Stimulated activated CD4-positive, alpha-beta T cell treated with anti-CD3 and anti-CD28 coated beads, Interleukin-1b, Interleukin-23, amount 100 ng/mL, for 24 hours (primary cell): Measurements from ENCODE around the gene MFAP3.
"Not testable (repeated sequence)": the region's sequence is repeated elsewhere in the genome, so short reads cannot be mapped to it uniquely, and the experiment has no call there.

Experiments used
- DNase-seq, 4 experiments: peaks; one replicate each; pipeline ENCODE4 v3.0.0-alpha.2; 2020; ENCODE audit warnings: low read depth in 4 of 4, low spot score in 1 of 4

Gene MFAP3

DNA sequence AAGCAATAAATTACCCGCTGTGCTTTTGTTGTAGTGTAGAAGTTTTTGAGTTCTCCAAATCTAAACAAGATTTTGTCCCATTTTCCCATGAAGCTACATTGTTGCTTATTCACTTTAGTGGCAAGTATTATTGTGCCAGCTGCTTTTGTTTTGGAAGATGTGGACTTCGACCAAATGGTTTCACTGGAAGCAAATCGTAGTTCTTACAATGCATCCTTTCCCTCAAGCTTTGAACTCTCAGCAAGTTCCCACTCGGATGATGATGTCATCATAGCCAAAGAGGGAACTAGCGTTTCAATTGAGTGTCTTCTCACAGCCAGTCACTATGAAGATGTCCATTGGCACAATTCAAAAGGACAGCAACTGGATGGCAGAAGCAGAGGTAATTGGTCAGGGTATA, 10.9 kb downstream of the MFAP3 start:
- no peak for DNase-seq

DNA sequence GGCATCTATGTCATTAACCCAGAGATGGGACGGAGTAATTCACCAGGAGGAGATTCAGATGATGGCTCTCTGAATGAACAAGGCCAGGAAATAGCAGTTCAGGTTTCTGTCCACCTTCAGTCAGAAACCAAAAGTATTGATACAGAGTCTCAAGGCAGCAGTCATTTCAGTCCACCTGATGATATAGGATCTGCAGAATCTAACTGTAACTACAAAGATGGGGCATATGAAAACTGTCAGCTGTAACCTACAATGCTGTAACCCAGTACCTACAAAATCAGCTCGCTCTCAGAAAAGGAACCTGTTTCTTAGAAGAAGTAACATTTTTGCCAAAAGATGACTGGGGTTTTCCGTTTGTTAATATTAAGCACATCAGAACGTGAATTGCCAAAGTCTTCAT, 14.7 kb downstream of the MFAP3 start:
- DNase-seq: no peak

DNA sequence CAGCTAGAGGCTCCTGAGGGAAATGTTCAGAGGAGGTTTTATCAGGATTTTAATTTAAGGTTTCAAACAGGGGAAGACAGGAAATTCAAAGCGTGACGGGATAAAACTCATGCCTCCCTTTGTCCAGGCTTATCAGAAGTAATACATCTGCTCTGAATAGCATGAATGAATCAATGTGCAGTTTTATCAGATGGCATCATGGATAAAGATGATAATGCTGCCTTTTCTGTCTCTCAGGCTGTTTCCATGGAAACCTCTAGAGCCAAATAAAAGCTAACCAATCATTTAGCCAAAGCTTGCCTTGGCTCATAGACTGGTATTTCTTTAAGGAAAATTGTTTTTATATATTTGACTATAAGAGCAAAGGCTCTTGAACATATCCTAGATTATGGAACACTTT, 16.4 kb downstream of the MFAP3 start:
- no peak for DNase-seq

DNA sequence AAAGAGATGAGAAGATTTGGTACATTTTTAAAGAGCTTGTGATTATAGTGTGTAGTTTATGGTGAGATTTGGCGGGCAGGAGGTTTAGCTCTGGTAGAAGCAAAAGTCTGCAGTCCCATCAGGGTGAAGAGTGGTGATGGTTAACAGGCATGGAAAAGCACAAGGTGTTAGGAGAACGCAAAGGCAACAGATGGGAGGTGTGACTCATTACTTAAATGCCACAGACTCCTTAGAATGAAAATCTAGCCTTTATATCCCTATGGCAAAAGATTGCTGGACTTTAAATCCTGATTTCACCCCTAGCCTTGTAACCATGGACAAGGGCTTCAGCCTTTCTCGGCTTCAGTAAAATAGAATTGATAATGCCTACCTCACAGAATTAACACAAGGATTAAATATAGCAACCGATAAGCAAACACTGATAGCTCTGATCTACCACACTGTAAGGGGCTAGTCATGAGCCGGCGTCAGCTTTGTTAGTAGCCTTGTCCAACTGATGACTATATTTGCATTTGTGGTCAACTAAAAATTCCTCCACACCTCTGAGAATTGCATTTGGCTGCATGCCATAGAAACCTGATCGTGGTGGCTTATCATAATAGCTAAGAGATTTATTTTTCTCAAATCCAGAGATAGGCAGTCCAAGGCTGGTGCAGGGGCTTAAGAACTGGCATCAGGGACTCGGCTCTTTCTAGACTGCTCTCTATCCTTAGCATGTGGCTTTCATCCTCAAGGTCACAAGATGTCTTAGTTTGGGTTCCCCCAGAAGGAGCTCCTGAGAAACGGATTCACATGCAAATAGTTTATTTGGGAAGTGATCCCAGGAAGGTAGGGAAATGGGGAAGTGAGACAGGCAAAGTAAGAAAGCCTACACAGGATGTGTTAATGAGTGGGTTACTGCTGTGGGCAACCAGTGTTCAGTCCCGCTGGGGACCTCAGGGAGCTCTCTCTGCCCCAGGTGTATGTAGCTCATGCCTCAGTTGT, 19.6 kb downstream of the MFAP3 start:
- DNase-seq: no peak

- no peak for DNase-seq
Observed at GRCh38 chr5:154059039-154059430, 20.3 kb downstream of the MFAP3 start.

- DNase-seq: no peak
Observed at GRCh38 chr5:154059583-154059982, 20.8 kb downstream of the MFAP3 start.

- DNase-seq: no peak
Observed at GRCh38 chr5:154060606-154061005, 21.8 kb downstream of the MFAP3 start.

- no peak for DNase-seq
Observed at GRCh38 chr5:154063372-154063771, 24.6 kb downstream of the MFAP3 start.

DNA sequence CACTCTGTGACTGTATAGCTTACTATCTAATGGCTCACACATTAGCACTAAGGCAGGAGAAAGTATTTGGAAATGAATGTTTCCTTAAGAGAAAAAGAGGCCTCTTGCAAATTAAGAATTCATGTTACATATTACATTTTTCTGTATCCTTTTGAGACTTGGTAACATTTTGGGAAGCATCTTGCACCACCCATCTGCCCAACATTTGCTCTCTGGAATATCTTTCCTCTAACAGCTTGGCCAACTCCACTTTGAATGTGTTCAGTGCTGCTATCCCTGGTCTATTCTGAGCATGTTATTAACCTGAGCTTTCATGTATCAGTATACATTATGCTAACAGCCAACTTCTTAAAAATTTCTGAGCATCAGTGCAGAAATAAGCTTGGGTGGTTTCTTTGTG, 27.2 kb downstream of the MFAP3 start:
- DNase-seq: no peak

GRCh38 chr5:154069854-154070253, 31.1 kb downstream of the MFAP3 start:
- not testable (repeated sequence) for DNase-seq

DNA sequence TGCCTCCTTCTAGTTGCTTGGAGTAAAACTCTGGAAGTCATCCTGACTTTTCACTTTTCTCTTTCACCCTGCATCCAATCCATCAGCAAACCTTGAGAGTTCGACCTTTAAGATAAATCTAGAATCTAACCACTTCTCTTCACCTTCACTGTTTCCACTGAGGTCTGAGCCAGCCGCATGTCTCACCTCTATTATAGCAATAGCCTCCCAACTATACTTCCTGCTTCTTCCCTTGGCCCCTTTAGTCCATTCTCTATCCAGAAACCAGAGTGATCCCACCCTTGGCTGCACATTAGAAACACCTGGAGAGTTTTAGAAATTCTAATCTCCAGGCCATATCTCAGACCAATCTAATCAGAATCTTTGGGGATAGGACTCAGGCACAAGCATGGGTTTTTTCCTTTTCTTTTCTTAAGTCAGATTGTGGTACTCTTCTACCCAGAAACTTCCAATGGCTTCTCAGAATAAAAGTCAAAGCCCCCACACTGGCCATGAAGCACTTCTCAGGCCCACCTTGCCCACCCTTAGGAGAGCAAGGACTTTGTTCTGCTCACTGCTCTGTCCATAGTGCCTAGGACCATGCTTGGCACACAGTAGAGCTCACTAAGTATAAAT, 33.1 kb downstream of the MFAP3 start:
- no peak for DNase-seq

DNA sequence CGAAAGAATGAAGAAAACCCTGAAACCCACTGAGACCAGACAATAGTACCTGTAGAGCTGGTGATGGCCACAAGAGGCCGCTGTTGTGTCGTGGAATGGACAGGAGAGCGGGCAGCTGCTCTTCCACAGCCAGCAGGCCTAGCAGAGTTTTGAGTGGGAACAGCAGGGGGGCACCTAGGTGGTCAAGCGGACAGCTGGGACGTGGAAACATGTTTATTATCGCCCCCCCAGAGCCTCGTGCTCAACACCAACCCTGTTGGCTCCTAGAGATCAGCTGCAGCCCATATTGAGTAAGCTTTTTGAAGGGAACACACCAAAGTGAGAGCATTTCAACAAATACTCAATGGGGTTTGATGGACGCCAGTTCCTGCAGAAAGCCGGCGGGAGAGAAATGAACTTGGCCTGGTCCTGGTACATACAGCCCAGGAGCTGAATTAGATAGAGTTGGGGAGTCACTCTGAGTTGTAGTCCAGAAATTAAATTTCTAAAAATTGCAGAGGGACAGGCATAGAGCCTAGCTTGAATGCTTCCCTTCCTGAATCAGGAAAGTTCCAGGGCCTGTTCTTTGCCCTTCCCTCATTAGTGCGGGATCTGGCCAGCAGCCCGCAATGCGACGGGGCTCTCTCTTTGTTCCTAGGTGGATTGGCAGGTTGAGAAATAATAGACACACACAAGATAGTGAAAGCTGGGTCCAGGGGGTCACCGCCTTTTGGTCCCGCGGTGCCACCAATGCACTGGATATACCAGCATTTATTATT, 33.8 kb downstream of the MFAP3 start:
- peak; percentile 72 to 81 (median 75) for DNase-seq

DNA sequence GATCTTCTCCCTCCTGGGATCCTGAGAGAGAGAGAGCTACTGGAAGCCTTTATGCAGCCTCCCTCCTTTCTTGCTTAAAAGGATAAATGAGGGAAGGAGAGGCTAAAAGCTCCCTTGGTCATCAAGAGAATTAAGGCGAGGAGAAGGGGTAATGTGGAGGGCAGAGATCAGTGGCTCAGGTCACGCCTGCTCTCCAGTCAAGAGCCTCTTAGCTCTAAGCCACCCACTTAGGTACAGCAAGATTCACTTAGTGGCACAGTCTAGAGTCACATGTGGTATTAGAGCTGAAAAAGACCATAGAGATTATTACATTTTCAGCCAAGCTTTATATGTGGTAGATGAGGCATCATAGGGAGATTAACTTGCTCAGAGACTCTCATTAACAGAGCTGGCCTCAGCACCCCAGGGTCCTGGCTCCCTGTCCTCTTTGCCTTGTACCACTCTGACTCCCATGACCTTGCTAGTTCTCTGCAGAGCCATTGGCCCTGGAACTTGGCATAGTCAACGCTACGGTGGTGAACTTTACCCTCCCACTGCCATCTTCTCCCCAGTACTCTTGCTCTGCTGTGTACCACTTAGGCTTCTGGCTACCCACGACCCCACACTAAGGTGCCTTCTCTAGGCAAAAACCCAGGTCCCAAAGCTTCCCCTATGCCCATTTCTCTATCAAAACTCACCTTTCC, 37.6 kb downstream of the MFAP3 start:
- no peak for DNase-seq

GRCh38 chr5:154077696-154078095, 38.9 kb downstream of the MFAP3 start:
- no peak for DNase-seq

- no peak for DNase-seq
Observed at GRCh38 chr5:154078272-154078671, 39.5 kb downstream of the MFAP3 start.

- no peak for DNase-seq
Observed at GRCh38 chr5:154081246-154081645, 42.5 kb downstream of the MFAP3 start.

DNA sequence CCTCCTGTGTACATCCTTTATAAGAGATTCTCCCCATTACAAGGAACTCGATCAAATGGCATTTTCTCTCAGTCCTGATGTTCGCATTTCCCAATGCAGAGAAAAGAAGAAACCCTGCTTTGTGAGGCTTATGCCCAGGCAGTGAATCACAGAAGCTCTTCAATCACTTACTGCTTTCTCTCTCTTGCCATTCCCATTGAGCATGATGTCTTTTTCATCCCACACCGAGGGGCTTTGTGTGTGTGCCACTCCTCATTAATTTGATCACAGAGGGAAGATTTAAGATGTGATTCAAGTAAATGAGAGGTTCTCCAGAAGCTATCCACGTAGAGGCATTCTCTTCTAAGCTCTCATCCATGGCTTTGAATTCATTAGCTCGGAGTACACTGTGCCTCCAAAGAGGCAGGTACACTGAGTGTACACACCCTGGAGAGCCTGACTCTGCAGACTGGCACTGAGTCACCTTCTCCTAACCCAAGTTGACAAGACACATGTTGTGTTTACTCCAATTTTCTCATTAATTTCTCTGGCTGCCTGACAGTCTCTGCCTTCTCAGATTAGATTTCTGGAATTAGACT, 45.4 kb downstream of the MFAP3 start:
- no peak for DNase-seq

DNA sequence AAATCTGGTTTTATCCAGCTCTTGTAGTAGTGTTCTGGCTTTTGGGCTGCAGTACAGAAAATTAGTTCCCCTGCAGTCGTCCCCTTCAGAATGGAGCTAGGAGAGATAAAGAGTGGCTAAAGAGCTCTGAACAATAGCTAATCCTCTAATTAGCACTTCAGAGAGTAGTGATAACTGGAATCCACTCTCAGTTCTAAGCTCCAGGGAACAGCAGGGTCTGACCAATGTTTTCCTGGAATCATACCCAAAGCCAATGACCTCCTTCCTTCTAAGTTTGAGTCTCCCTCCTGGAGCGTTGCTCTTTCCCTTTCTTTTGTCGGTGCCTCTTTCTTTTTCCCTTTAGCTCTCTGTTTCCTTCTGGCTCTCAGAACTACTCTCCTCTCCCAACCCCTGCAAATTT, 47.4 kb downstream of the MFAP3 start:
- DNase-seq: no peak

DNA sequence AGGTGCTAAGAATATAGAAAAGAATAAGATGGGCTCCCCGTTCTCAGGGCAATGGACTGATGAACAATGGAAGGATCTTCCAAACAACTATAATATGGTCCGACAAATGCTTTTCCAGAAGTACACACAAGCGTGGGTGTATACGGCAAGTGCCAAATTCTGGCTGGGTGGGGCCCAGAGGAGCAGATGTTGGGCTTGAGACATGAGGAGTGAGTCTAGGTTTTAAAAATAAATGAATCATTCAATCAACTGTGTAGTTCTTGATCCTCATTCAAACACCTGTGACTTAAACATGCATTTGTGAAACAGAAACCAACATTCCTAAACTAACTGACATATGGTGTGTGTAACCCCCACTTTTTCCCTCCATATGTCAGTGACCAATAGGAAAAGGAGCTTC, 47.9 kb downstream of the MFAP3 start:
- no peak for DNase-seq

GRCh38 chr5:154087260-154087659, 48.5 kb downstream of the MFAP3 start:
- no peak for DNase-seq

DNA sequence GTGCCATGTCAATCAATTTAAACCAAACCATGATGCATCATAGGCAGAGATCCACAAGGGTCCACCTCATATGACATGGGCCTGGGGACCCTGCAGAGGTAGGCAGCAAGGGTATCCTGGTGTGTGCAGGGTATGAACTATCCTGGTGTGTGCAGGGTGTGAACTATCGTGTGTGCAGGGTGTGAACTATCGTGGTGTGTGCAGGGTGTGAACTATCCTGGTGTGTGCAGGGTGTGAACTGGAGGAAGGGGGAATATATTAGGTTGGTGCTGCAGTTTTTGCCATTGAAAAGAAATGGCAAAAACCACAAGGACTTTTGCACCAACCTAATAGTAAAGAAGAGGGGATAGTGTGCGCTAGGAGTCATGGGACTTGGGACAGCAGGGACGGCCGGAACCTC, 50.0 kb downstream of the MFAP3 start:
- DNase-seq: no peak
